Measurements from ENCODE around the gene MAF.

DNA sequence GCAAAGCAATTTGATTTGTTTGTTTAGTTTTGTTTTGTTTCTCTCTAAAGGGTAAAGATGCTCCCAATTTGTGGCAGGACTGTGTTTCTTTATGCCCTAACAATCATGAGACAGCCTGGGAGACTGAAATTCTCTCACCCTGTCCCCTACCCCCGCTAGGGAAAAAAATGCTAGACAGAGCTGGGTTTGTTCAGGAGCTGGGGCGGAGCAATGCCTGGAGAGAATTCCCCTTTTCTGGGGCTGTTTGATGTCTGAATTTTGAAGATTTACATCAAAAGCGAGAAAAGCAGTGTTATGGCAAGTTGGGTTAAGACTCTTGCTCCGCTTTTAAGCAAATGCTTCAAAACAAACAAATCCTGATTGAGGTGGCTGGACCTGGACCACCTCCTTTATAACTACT, 8.4 kb downstream of the MAF start:
- no peak for TF ChIP-seq POLR2A (IDR thresholded peaks at IDR 0.05)
- TF ChIP-seq, protein P1, sequence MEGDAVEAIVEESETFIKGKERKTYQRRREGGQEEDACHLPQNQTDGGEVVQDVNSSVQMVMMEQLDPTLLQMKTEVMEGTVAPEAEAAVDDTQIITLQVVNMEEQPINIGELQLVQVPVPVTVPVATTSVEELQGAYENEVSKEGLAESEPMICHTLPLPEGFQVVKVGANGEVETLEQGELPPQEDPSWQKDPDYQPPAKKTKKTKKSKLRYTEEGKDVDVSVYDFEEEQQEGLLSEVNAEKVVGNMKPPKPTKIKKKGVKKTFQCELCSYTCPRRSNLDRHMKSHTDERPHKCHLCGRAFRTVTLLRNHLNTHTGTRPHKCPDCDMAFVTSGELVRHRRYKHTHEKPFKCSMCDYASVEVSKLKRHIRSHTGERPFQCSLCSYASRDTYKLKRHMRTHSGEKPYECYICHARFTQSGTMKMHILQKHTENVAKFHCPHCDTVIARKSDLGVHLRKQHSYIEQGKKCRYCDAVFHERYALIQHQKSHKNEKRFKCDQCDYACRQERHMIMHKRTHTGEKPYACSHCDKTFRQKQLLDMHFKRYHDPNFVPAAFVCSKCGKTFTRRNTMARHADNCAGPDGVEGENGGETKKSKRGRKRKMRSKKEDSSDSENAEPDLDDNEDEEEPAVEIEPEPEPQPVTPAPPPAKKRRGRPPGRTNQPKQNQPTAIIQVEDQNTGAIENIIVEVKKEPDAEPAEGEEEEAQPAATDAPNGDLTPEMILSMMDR (IDR thresholded peaks at IDR 0.05) = no peak
